Right forelimb (tissue), 1 donor: ENCODE data around the gene IL37.

ENCODE experiments used
- DNase-seq: peaks from one replicate; pipeline ENCODE4 v3.0.0-alpha.2; 2018

The IL37 gene

GRCh38 chr2:112910865-112911264 lies at the start of gene IL37:
Gene IL37 (plus strand): TSS chr2:112911165. CDS start chr2:112913013, 1,848 bp downstream.
- no peak for DNase-seq

DNA sequence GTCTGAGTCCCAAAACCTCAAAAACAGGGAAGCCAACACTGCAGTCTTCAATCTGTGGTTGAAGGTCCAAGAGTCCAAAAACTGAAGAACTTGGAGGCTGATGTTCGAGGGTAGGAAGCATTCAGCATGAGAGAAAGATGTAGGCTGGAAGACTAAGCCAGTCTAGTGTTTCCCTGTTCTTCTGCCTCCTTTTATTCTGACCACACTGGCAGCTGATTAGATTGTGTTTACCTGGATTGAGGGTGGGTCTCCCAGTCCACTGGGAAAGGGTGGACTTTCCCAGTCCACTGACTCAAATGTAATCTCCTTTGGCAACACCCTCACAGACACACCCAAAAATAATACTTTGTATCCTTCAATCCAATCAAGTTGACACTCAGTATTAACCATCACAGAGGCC lies 46.9 kb upstream of the IL37 start:
- no peak for DNase-seq

- DNase-seq, result no peak
Observed at GRCh38 chr2:112866128-112866835, 44.7 kb upstream of the IL37 start.

- DNase-seq, result no peak
Observed at GRCh38 chr2:112867701-112868631, 43.0 kb upstream of the IL37 start.

GRCh38 chr2:112869258-112869842 lies 41.6 kb upstream of the IL37 start:
- DNase-seq, result no peak

GRCh38 chr2:112870841-112871835 lies 39.8 kb upstream of the IL37 start:
- no peak for DNase-seq

- DNase-seq, result no peak
Observed at GRCh38 chr2:112876257-112876970, 34.6 kb upstream of the IL37 start.

GRCh38 chr2:112876971-112877361 lies 34.0 kb upstream of the IL37 start:
- DNase-seq, result no peak

DNA sequence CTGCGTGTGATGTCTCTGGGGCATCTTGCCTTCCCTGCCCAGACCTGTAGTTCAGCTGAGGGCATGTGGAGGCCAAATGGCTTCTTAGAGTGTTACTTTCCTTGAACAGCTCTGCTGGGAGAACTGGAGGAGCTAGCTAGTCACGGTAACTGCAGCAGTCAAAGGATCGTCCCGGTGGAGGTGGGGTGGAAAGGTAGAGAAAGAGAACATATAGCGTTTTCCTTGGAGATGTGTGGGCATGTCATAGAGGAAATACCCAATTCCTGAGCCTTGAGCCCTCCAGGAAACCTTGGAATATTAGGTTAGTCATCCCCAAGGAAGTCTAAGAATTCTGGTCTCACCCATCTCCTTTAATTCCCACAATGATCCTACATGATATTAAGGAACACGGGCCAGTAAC lies 33.5 kb upstream of the IL37 start:
- no peak for DNase-seq

DNA sequence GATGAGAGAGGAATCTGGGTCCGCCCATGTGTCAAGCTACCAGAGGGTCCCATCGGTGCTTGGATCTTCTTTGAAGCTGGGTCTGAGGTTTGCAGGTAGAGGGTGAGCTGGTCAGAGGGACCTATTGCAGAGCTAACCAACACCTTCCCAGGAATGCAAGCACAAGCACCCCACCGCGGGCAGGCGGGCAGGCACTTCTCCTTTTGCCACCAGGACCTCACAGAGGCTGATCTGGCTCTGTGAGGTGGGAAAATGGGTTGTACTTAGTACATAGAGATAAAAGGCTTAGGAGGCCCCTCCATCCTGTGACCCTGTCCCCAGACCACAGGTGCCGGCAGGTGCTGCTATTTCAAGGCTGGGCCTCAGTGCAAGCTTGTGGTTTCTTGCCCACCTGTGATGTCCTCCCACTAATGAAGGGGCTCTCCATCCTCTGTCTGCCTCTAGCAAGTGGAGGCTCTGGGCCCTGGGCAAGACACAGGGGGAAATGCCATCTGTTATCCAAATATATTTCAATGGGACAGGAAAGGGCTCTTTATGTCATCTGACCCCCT lies 31.4 kb upstream of the IL37 start:
- DNase-seq, result no peak

DNA sequence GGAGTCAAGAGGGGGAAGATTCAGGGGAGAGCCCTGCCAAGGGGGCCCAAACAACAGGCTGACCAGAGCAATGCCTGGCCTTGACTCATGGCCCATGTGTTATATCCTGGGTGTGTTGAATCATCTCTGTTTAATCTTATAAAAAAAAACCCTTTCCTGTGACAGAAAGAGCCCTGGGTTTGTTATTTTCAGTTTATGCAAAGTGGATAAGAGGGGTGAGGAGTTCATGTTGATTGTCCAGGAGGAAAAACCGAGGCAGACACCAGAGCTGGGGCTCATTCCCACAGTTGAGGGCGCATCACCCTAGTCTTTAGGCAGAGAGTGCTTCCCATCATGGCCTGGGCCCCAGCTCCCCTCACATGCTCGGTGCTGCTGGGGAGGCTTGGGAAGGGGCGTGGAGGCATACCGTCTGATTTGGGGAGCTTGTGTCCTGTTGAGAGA lies 30.9 kb upstream of the IL37 start:
- no peak for DNase-seq

GRCh38 chr2:112880696-112881095 lies 30.3 kb upstream of the IL37 start:
- DNase-seq, result no peak

GRCh38 chr2:112881217-112881985 lies 29.6 kb upstream of the IL37 start:
- no peak for DNase-seq

DNA sequence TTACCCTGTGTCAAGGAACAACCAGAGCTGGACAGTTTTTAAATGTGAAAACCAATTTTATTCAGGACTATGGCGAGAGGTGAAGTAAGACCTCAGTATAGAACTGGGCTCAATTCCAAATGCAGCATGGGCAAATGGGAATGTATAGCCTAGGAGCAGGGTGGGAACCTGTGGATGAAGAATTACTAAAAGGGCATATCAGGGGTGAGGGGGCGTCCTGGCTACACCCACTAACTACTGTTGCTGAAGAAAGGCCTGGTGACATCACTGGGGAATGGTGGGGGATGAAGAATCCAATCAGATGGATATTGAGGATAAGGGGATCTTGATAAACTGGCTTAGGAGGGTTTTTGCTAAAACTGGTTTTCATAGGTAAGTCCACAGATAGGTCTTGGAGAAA lies 27.3 kb upstream of the IL37 start:
- no peak for DNase-seq

GRCh38 chr2:112884869-112885505 lies 26.0 kb upstream of the IL37 start:
- DNase-seq, result no peak

- no peak for DNase-seq
Observed at GRCh38 chr2:112885506-112885902, 25.5 kb upstream of the IL37 start.

GRCh38 chr2:112886291-112886690 lies 24.7 kb upstream of the IL37 start:
- DNase-seq, result no peak

- no peak for DNase-seq
Observed at GRCh38 chr2:112887964-112888749, 22.8 kb upstream of the IL37 start.

DNA sequence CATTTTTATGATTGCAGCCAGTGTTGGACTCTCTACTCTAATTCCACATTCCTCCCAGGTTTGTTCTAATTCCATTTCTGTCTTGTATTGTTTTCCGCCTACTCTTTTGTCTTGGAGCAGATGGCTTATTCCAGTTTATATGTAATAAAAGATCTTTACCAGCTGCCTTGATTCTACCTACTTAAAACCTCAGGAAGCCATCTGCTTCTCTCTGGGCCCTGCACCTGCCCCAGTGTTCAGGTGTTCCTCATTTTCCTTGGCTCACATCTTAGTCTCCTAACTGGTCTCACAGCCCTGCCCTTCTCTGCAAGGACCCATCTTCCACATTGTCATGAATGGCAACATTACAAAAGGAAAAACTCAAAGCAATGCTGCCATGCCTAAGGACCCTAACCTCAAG lies 21.0 kb upstream of the IL37 start:
- DNase-seq, result no peak
